RPMI7951 (cell line): Measurements from ENCODE around the gene IL6ST. TPM values are rescaled to one million over a fixed set of nuclear protein-coding genes. Genes with fewer than 3 reads are reported as not detected.
"Not testable (repeated sequence)": the region's sequence is repeated elsewhere in the genome, so short reads cannot be mapped to it uniquely, and the experiment has no call there.

Source experiments
- DNase-seq: peaks from one replicate; pipeline ENCODE4 v3.0.0-alpha.2; 2012; ENCODE audit warnings: low read depth
- total RNA-seq: library from RNA; depleted of rRNA; stranded (reverse); fragments of >200 nt; shearing (Covaris generic); gene quantifications from 2 replicates; pipeline ENCODE4 v1.2.3, GENCODE V29; 2014; rRNA removed

Gene IL6ST
- total RNA-seq = 124 and 136 TPM in 2 replicates

DNA sequence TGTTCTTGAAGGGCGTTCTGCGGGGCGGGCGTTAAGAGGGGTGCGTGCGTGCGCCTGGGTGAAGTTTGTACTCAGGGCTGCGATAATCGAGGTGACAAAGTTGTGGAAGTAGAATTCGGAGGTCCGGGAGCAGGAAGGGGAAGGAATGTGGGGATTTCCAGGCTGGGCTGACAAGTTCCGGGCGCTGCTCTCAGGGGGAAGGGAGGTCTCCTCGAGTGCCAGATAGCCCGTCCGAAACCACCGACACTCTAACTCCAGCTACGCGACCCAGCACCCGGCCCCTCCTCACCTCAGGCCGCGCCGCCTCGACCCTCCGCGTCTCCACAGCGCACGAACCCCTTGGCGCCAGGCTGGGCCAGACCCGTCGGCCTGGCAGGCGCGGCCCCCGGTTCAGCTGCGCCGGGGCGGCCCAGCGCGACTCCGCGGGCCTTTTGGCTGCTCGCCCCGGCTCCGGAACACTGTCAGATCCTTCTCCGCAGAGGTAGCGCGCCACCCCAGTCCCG, at the start of gene IL6ST:
TSS of gene IL6ST (minus strand) at position 469 of the 503 bp plus-strand sequence. CDS start 18,685 bp downstream, outside the sequence.
- peak; percentile 89 for DNase-seq

DNA sequence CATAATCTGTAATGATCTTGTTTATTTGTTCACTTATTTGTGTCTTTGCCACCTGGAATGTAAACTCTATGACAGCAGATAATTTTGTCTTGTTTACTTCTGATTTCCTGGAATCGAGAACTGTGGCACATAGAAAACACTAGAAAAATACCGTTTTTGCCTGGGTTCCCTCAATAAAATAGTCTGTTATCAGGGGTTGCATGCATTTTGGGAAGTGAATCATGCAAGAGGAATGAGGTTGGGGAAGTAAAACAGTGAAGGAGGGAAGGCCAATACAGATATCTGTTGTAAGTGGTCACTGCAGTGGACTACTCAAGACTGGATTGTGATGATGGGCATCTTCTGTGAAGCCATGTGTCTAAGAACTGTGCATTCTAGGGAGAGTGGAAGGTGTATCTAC, 45.2 kb upstream of the IL6ST start:
- DNase-seq = peak; percentile 32

DNA sequence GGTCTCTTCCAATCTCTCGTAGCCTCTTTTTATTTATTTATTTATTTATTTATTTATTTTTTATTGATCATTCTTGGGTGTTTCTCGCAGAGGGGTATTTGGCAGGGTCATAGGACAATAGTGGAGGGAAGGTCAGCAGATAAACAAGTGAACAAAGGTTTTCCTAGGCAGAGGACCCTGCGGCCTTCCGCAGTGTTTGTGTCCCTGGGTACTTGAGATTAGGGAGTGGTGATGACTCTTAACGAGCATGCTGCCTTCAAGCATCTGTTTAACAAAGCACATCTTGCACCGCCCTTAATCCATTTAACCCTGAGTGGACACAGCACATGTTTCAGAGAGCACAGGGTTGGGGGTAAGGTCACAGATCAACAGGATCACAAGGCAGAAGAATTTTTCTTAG, 43.4 kb upstream of the IL6ST start:
- not testable (repeated sequence) for DNase-seq

DNA sequence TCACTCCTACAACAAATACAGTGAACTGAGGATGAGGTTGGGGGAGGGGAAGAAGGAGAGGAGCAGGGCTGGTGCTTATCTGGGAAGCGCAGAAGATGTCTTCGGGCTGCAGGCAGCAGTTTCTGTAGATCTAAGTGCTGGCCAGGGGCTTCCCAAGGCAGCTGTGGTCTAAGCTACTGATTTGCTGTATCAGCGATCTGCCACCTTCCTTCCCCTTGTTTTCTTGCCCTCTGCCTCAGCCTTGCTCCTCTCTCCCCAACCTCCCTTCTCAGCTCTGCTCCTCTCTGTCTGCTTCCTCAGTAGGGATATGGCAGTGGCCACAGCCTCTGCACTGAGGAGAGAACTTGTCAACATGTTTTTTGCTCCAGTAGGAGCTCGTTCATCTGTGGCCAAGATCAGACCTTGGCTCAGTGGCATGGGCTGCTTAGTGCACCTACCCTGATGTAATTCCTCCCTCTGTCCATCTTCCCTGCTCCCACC, 42.8 kb upstream of the IL6ST start:
- DNase-seq = no peak

DNA sequence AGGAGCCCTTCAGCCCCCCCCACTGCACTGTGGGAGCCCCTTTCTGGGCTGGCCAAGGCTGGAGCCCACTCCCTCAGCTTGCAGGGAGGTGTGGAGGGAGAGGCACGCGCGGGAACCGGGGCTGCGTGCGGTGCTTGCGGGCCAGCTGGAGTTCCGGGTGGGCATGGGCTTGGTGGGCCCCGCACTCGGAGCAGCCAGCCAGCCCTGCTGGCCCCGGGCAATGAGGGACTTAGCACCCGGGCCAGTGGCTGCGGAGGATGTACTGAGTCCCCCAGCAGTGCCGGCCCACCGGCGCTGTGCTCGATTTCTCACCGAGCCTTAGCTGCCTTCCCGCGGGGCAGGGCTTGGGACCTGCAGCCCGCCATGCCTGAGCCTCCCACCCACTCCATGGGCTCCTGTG, 40.6 kb upstream of the IL6ST start:
- DNase-seq = not testable (repeated sequence)

DNA sequence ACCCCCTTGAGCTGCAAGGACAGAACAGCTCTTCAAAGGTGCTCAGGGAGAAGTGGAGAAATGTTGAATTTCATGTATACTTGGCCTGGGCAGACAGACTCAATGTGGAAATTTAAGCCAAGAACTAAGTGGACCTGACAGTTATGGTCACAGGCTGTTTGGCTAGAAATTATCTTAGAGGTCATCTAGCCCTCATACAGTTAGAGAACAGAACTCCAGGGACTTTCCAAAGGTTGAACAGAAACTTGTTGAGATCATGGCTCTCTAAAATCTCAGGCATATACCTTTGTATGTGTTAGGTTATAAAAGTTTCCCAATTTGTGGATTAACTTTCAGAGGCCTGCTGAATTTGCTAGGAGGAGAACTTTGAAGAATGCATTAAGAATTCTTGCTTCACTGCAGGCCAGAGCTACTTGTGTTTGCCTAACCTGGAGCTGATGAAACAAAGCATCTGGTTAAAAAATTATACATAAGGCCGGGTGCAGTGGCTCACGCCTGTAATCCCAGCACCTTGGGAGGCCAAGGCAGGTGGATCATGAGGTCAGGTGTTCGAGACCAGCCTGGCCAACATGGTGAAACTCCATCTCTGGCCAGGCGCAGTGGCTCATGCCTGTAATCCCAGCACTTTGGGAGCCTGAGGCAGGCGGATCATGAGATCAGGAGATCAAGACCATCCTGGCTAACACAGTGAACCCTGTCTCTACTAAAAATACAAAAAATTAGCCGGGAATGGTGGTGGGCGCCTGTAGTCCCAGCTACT, 35.3 kb upstream of the IL6ST start:
- DNase-seq = not testable (repeated sequence)

DNA sequence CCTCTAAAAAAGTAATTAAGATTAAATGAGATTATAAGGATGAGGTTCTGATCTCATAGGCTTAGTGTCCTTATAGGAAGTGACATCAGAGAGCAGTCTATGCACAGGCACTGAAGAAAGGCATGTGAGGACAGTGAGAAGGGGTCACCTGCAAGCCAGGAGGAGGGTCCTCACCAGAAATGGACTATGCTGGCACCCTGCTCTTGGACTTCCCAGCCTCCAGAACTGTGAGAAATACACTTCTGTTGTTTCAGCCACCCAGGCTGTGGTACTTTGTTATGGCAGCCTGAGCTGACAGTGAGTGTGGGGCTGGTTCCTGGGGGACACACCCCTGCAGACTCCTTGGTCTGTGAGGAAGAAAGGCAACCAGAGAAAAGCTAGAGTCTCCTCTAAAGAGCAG, 34.7 kb upstream of the IL6ST start:
- no peak for DNase-seq

DNA sequence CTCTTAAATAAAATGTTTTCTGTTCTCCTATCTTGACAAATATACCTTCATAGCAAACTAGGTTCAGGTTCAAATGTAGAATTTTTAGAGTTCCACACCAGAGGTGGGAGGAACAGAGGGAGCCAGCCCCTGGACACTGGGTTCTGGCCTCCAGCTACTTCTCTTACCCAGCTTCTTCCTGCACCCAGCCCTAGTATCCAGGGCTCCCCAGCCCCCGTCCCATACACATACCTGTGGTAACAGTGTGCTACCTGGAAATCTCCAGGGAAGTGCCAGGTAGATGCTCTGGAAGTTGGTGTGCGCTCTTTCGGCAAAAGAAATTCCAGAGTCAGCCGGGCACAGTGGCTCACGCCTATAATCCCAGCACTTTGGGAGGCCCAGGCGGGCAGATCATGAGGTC, 33.9 kb upstream of the IL6ST start:
- DNase-seq = no peak

DNA sequence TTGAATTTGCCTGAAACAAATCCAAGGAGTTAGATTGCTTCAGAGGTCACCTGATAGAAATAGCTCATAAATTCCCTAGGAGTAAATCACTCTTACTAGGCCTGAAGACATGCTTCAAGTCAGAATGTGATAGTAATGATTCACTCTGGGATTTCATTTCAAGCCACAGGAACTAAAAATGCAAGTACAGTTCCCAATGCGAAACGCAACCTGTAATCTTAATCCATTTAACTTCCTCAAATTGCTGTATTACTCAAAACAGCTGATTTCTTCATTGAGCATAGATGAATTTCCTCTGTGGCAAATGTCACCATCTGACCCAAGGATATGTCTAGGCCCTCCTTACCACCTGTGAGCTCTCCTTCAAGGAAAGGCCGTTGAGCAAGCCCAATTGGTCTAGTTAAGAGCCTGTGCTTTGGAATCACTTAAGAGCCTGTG, 32.1 kb upstream of the IL6ST start:
- peak; percentile 68 for DNase-seq

DNA sequence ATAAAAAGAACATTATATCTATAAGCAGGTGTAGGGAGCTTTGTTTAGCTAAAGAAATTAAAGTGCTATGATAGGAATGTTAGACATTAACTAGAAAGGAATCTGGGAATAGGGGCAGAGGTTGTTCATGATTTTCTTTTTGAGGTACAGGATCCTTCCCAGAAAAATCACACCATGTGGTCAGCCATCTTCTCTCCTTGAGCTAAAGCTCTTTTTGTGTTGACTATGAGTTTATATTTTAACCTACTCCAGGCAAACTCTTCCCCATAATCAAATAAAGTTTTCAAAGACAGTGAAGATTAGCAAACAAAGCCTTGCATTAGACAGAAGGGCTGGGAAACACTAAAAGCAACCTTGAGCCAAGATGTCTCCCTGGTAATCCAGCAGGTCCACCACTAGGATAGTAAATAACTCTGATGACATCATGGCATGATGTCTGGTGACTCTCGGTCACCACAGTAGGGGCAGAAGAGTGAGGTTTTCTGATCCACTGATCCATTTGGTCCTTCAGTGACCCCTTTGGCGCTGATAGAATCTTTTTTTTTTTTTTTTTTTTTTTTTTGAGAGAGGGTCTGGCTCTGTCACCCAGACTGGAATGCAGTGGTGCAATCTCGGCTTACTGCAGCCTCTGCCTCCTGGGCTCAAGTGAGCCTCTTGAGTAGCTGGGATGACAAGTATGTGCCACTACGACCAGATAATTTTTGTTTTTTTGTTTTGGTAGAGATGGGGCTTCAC, 30.6 kb upstream of the IL6ST start:
- DNase-seq = no peak

DNA sequence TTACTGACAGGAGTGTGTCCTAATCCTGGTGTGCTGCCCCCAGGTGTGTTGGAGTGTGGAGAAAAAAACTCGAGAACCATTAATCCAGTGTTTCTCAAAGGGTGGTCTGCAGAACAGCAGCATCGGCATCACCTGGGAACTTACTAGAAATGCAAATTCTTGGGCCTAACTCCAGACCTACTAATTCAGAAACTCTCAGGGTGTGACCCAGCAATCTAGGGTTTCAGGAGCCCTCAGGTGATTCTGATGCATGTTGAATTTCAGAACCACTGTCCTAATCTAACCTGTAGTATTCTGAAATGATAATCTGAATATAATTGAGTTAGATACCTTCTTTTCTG, 30.0 kb upstream of the IL6ST start:
- DNase-seq = no peak

DNA sequence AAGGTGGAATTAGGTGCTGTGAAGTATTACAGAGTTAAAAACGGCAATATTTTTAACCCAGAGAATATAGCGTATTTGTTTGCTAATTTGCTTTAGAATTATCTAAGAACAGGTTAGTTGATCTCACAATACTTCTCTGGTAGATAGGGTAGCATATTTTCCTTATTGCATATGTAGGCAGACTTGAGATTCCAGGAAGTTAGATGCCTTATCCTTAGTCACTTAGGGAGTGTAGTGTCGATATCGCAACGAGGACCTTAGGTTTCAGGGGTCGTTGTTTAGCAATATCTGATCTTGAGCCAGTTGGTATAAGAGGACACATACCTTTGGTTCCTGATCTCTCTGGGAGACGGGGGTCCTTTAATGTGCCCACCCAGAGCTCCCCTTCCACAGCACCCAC, 28.5 kb upstream of the IL6ST start:
- no peak for DNase-seq

DNA sequence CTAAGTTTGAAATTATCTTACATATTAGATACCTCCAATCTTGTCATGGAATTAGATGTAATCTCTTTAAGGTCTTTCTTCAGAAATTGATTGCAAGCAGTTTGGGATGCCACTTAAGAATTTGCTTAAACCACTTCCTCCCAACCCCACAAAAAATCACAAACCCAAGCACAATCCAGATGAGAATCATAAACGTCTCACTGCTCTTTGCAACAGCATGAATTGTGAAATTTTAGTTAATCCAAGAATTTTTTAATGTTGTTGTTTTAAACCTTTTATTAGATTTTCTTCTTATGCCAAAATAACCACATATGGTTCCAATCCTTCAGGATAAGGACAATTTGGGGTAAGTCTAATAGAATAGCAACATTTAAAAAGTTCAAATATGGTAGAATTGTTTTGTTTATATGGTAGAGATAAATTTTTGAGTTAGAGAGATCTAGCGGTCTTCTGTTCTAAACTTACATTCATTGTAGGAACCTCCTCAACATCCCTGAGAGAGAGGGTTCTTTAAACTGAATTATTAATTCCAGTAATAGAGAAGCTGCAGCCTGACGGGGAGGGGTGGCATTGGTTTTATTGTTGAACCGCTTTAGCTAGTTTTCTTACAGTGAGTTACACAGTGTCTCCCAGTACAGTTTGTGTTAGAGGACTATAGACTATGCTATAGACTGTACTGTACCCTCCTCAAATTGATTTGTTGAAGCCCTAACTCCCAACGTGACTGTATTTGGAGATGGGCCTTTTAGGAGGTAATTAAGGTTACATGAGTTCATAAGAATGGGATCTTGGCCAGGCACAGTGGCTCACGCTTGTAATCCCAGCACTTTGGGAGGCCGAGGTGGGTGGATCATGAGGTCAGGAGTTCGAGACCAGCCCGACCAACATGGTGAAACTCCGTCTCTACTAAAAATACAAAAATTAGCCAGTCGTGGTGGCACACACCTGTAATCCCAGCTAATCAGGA, 24.8 kb upstream of the IL6ST start:
- no peak for DNase-seq

DNA sequence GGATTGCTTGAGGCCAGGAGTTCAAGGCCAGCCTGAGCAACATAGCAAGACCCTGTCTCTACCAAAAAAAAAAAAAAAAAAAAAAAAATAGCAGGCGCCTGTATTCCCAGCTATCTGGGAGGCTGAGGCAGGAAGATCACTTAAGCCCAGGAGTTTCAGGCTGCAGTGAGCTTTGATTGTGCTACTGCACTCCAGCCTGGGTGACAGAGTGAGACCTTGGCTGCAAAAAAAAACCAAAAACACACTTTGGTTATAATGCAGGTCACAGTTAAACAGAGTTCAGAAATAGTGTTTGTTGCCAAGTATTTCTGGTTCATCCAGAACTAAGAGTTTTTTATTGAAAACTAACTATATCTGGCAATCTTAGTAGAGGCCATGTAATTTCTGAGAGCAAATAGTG, 24.1 kb upstream of the IL6ST start:
- no peak for DNase-seq

DNA sequence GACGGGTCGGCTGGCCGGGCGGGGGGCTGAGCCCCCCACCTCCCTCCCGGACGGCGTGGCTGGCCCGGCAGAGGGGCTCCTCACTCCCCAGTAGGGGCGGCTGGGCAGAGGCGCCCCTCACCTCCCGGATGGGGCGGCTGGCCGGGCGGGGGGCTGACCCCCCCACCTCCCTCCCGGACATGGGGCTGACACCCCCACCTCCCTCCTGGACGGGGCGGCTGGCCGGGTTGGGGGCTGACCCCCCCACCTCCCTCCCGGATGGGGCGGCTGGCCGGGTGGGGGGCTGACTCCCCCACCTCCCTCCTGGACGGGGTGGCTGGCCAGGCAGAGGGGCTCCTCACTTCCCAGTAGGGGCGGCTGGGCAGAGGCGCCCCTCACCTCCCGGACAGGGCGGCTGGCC, 19.9 kb upstream of the IL6ST start:
- not testable (repeated sequence) for DNase-seq

DNA sequence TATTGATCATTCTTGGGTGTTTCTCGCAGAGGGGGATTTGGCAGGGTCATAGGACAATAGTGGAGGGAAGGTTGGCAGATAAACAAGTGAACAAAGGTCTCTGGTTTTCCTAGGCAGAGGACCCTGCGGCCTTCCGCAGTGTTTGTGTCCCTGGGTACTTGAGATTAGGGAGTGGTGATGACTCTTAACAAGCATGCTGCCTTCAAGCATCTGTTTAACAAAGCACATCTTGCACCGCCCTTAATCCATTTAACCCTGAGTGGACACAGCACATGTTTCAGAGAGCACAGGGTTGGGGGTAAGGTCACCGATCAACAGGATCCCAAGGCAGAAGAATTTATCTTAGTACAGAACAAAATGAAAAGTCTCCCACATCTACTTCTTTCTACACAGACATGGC, 19.2 kb upstream of the IL6ST start:
- not testable (repeated sequence) for DNase-seq

DNA sequence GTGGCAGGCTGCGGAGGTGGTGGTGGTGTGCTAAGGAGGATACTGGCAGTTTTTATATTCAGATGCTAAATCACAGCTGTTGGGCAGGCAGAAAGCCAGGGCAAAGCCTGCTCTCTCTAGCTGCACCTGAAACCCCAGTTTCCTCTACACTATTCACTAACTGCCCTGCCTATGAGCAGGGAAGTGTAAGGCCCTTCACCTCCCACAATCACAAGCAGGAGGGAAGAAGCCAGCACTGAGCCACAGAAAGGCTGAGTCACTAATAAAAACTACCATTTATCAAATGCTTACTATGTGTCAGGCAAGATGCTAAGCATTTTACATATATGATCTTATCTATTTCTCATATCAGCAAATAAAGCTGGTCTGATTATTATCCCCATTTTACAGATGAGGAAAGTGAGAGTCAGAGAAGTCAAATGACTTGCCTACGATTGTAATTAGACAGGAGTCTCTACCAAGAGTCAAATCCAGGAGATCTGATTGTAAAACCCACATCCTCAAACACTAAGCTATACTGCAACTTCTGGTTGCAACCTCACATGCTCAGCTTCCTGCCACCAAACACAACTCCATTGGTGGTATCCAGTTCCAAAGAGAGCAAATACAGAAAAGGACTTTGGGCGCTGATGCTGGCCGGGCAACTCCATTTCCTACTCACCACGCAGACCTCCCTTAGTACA, 17.7 kb upstream of the IL6ST start:
- DNase-seq = peak; percentile 58

DNA sequence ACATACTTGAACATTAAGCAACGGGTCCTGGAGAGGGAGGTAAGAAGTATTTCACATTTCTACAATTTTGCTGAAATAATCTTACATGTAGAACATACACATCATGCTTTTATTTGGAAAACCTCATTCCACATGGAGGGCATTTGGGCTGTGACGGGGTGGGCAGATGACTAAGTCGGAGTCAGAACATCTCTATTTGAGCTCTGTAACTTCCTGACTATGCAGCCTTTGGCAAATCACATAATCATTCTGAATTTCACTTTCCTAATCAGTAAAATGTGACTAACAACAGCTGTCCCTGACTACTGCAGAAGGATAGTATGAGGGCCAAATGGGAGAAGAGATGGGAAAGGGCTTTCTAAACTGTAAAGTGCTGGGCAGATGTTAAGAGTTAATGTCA, 17.1 kb upstream of the IL6ST start:
- peak; percentile 86 for DNase-seq

DNA sequence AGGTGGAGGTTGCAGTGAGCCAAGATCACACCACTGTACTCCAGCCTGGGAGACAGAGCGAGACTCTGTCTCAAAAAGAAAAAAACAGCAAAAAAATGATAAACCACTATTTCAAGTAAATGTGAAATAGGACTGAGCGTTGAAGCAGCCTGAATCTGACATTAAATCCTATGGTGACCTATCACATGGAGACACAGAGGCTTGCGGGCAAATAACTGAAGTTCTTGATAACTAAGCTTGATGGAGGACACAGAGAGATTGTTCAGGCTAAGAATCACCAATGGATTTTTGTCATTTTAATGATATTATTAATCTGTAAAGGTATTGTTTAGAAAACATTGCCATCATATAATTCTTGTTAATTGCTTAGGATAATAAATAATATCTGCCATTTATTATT, 15.7 kb upstream of the IL6ST start:
- no peak for DNase-seq

DNA sequence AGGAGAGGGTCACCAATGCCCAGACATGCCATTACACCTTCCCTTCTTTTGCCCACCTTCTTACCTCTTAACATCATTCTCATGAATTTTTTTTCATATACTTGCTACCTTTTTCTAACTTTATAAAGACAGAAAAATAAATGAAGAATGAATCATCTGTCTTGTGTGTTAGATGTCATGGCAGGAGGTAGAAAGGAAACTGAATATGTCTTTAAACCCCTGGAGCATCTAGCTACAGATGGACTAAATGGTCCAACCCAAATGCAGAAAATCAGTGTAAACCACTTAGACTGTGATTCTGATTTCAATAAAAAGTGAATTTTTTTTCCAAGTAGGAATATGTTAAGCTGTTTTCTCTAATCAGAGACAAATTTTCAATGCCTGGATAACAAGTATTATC, 11.8 kb upstream of the IL6ST start:
- DNase-seq = no peak

DNA sequence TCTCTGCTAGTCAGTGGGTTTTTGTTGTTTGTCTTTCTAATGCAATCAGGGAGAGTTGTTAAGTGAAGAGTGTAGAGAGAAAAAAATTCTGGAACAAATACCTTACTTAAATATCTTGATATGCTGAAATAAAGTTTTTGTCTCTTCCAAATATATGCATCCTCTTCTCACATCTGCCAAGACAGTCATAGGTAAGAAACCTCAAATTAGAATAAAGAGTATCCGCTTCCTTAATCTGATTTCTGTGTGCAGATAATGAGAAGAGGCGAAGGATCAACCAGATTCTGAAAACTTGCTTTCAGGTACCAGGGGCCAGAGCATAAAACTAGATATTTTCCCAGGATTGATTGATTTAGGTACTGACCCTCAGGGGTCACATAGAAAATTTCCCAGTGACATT, 11.3 kb upstream of the IL6ST start:
- no peak for DNase-seq
